ENCODE measurements around the gene CARD6. TPM values are rescaled to one million over a fixed set of nuclear protein-coding genes. Genes with fewer than 3 reads are reported as not detected.
A peak's percentile ranks its signal among the peaks of the same experiment; 100 is the strongest.
"Not testable (repeated sequence)": the region's sequence is repeated elsewhere in the genome, so short reads cannot be mapped to it uniquely, and the experiment has no call there.

The CARD6 gene
- total RNA-seq, 4 donors from 2014 or later, result 6.2 to 12.5 (median 10.9) TPM

DNA sequence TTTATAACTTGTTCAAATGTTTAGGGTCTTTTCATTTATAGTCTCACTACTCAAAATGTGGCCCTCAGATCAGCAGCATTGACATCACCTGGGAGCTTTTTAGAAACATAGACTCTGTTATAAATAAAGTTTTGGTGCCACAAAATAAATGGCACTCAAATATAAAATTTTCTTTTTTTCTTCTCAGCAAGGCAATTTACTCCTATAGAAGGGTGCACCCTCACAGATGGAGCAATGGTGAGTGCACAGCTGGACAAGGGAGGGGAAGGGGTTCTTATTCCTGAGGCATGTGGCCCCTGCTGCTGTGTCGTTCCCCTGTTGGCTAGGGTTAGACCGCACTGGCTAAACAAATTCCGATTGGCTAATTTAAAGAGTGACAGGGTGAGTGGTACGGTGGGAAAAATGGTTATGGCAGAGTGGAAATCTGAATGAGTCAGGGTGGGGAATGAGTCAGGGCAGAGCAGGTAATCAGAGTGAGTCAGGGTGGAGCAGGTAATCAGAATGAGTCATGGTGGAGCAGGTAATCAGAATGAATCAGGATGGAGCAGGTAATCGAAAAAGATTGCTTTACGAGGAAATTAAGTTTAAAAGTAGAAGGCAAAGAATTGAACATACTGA is 36.3 kb downstream of the CARD6 start:
- H3K9me3 ChIP-seq, result no peaks in the 10 kb centered on the region

DNA sequence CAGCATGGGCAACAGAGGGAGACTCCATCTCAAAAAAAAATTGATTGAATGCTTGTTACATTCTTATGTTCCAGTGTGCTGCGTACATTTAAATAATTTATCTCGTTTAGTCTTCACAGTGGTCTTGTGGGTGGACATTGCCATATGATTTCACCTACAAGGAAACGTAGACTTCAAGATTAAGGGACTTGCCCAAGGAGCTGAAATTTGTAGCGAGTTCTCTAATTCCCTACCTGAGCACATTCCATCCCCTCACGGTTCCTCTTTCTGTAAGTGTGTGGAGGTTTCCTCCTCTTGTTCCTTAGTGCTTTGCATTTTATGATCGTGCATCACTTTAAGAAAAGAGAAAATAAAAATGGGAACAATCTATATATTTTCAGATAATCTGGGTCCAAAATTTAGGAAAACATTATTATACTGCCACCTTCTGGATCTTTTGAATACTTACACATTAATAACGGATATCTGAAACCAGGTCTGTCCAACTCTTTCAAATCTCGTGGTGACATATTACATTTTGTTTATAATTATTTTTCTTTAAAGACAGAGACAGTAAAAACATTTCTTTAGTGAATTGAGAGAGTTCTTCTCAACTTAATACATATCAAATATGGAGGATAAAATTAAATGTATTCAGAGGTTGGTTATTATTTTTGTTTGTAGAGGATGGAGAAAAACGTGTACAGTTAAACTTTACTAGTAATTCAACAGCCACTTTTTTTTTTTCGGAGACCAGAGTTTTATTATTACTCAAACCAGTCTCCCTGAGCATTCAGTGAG is 38.2 kb downstream of the CARD6 start:
- Histone ChIP-seq H3K36me3 (no peaks in the 10 kb centered on the region), H3K27me3 (no peaks in the 10 kb centered on the region), H3K4me1 (no peaks in the 10 kb centered on the region), H3K9me3 (no peaks in the 10 kb centered on the region), H3K27ac (no peak overlapping the region), H3K4me3 (no peak overlapping the region)
- intact Hi-C loops (cut with DNase I; ENCODE audit: low total_unique reads), result no loop called here
- DNase-seq, result no peak
- TF ChIP-seq, protein P1, sequence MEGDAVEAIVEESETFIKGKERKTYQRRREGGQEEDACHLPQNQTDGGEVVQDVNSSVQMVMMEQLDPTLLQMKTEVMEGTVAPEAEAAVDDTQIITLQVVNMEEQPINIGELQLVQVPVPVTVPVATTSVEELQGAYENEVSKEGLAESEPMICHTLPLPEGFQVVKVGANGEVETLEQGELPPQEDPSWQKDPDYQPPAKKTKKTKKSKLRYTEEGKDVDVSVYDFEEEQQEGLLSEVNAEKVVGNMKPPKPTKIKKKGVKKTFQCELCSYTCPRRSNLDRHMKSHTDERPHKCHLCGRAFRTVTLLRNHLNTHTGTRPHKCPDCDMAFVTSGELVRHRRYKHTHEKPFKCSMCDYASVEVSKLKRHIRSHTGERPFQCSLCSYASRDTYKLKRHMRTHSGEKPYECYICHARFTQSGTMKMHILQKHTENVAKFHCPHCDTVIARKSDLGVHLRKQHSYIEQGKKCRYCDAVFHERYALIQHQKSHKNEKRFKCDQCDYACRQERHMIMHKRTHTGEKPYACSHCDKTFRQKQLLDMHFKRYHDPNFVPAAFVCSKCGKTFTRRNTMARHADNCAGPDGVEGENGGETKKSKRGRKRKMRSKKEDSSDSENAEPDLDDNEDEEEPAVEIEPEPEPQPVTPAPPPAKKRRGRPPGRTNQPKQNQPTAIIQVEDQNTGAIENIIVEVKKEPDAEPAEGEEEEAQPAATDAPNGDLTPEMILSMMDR (IDR thresholded peaks at IDR 0.05), result peak; percentile 41 to 57 (median 48)
- TF ChIP-seq POLR2A (IDR thresholded peaks at IDR 0.05), result no peak

More for the DNA sequence above, 36.3 kb downstream of the CARD6 start:
- Histone ChIP-seq H3K27ac (no peak overlapping the region), H3K27me3 (no peaks in the 10 kb centered on the region), H3K36me3 (no peaks in the 10 kb centered on the region), H3K4me1 (no peaks in the 10 kb centered on the region), H3K4me3 (no peak overlapping the region)
- intact Hi-C loops (cut with DNase I; ENCODE audit: low total_unique reads), result no loop called here
- TF ChIP-seq, protein P1 (IDR thresholded peaks at IDR 0.05), result no peak
- TF ChIP-seq POLR2A (IDR thresholded peaks at IDR 0.05), result no peak
- DNase-seq, result no peak

DNA sequence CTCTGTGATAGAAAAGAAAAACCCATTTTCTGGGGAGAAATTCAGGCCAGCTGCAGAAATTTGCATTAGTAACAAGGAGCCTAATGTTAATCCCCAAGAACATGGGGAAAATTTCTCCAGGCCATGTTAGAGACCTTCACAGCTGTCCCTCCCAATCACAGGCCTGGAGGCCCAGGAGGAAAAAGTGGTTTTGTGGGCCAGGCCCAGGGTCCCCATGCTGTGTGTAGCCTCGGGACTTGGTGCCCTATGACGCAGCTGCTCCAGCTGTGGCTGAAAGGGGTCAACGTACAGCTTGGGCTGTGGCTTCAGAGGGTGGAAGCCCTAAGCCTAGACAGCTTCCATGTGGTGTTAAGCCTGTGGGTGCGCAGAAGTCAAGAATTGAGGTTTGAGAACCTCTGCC is 41.1 kb downstream of the CARD6 start:
- intact Hi-C loops (cut with DNase I; ENCODE audit: low total_unique reads), result no loop called here
- H3K4me3 ChIP-seq, result no peak overlapping the region
- TF ChIP-seq, protein P1 (IDR thresholded peaks at IDR 0.05), result no peak
- no peak for TF ChIP-seq POLR2A (IDR thresholded peaks at IDR 0.05)
- no peaks in the 10 kb centered on the region for H3K27me3 ChIP-seq
- no peaks in the 10 kb centered on the region for H3K36me3 ChIP-seq
- H3K9me3 ChIP-seq, result no peaks in the 10 kb centered on the region
- no peaks in the 10 kb centered on the region for H3K4me1 ChIP-seq
- no peak for DNase-seq
- H3K27ac ChIP-seq, result no peak overlapping the region

DNA sequence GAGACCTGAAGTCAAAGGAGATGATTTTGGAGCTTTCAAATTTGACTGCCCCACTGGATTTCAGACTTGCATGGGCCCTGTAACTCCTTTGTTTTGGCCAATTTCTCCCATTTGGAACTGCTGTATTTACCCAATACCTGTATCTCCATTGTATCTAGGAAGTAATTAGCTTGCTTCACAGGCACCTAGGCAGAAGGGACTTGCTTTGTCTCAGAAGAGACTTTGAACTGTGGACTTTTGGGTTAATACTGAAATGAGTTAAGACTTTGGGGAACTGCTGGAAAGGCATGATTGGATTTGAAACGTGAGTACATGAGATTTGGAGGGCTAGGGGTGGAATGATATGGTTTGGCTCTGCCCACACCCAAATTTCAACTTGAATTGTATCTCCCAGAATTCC is 41.9 kb downstream of the CARD6 start:
- DNase-seq; H3K9me3 ChIP-seq; H3K4me3 ChIP-seq; intact Hi-C loops (cut with DNase I; ENCODE audit: low total_unique reads); H3K4me1 ChIP-seq; H3K27me3 ChIP-seq; H3K36me3 ChIP-seq; H3K27ac ChIP-seq: not testable (repeated sequence)

DNA sequence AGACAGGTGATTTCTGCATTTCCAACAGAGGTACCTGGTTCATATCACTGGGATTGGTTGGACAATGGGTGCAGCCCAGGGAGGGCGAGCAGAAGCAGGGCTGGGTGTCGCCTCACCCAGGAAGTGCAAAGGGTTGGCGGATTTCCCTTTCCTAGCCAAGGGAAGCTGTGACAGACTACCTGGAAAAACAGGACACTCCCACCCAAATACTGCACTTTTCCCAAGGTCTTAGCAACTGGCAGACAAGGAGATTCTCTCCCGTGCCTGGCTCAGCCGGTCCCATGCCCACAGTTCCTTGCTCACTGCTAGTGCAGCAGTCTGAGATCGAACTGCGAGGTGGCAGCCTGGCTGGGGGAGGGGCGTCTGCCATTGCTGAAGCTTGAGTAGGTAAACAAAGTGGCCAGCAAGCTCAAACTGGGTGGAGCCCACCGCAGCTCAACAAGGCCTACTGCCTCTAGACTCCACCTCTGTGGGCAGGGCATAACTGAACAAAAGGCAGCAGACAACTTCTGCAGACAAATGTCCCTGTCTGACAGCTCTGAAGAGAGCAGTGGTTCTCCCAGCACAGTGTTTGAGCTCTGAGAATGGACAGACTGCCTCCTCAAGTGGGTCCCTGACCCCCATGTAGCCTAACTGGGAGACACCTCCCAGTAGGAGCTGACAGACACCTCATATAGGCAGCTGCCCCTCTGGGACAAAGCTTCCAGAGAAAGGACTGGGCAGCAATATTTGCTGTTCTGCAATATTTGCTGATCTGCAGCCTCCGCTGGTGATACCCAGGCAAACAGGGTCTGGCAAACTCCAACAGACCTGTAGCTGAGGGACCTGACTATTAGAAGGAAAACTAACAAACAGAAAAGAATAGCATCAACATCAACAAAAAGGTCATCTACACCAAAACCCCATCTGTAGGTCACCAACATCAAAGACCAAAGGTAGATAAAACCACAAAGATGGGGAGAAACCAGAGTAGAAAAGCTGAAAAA is 54.6 kb downstream of the CARD6 start:
- intact Hi-C loops (cut with DNase I; ENCODE audit: low total_unique reads); H3K4me1 ChIP-seq; DNase-seq; H3K9me3 ChIP-seq; H3K36me3 ChIP-seq; H3K27ac ChIP-seq; H3K27me3 ChIP-seq; H3K4me3 ChIP-seq: not testable (repeated sequence)

Data from uterus (tissue), 4 donors.